H1 (cell line): ENCODE data around the gene LIPG. TPM values are rescaled to one million over a fixed set of nuclear protein-coding genes. Genes with fewer than 3 reads are reported as not detected.

Experiments used
- CTCF ChIA-PET: fragments of 300-600 bp; sonication (Branson Sonifier 250); formaldehyde crosslinking; loops from one replicate; lab custom pipeline; 2021; ENCODE audit not compliant: partially characterized antibody; lab: Charles Lee
- POLR2A ChIA-PET: fragments of 300-600 bp; sonication (Branson Sonifier 250); formaldehyde crosslinking; loops from one replicate; lab custom pipeline; 2021; ENCODE audit warnings: inconsistent platforms; ENCODE audit not compliant: partially characterized antibody; lab: Charles Lee
- DNase-seq, 2 experiments: peaks; one replicate each; pipeline versions ENCODE4 v3.0.0 to v3.0.0-alpha.2; 2010 to 2022; ENCODE audit warnings: low spot score in 2 of 2, low read depth in 1 of 2, mixed read lengths in 1 of 2
- FAIRE-seq: peaks from 2 replicates; lab custom pipeline; 2011; peaks lifted over from hg19 to GRCh38; lab: Jason Lieb, UNC
- H2AFZ ChIP-seq: 2 replicates; pipeline ENCODE4 v1.8.1; 2012; ENCODE audit warnings: low read length, inconsistent platforms
- H2AK5ac ChIP-seq: 2 replicates; pipeline ENCODE4 v1.6.1; 2013; ENCODE audit warnings: low read depth, low read length
- H2BK120ac ChIP-seq: replicated peaks from 2 replicates; pipeline ENCODE3; 2013; ENCODE audit warnings: low read depth, low read length, inconsistent platforms
- H2BK12ac ChIP-seq: 2 replicates; pipeline ENCODE4 v1.6.1; 2013; ENCODE audit warnings: low read depth, low read length
- H2BK15ac ChIP-seq: 2 replicates; pipeline ENCODE4 v1.6.1; 2013; ENCODE audit warnings: low read length
- H2BK20ac ChIP-seq: 2 replicates; pipeline ENCODE4 v1.6.1; 2013; ENCODE audit warnings: low read length
- H2BK5ac ChIP-seq: 2 replicates; pipeline ENCODE4 v1.6.1; 2013; ENCODE audit warnings: low read depth, low read length
- H3K14ac ChIP-seq: 2 replicates; pipeline ENCODE4 v1.6.1; 2013; ENCODE audit warnings: inconsistent platforms; ENCODE audit not compliant: insufficient read length
- H3K18ac ChIP-seq: 2 replicates; pipeline ENCODE4 v1.6.1; 2013; ENCODE audit warnings: low read length; ENCODE audit errors: extremely low read depth
- H3K23ac ChIP-seq: 2 replicates; pipeline ENCODE4 v1.6.1; 2013; ENCODE audit warnings: inconsistent platforms; ENCODE audit not compliant: insufficient read length
- H3K23me2 ChIP-seq: 2 replicates; pipeline ENCODE4 v1.6.1; 2013; ENCODE audit warnings: low read depth, low read length
- H3K27ac ChIP-seq: 2 replicates; pipeline ENCODE4 v1.6.1; 2011; ENCODE audit warnings: low read depth, low read length, inconsistent platforms
- H3K27me3 ChIP-seq, 4 experiments: replicated peaks in 1 of 4; 1 replicate in 1 of 4; 2 replicates in 3 of 4; pipeline versions ENCODE4 v1.6.1 to v1.8.1; 2011 to 2013; ENCODE audit warnings: low read length in 3 of 4, mild to moderate bottlenecking in 3 of 4, inconsistent platforms in 2 of 4, mixed read lengths in 2 of 4, moderate library complexity in 1 of 4; ENCODE audit not compliant: control insufficient read depth in 3 of 4, insufficient read depth in 3 of 4; ENCODE audit errors: extremely low read depth in 1 of 4
- H3K36me3 ChIP-seq, 4 experiments: 2 replicates each; pipeline versions ENCODE4 v1.6.1 to v1.8.1; 2011 to 2013; ENCODE audit warnings: mild to moderate bottlenecking in 4 of 4, low read length in 3 of 4, moderate library complexity in 2 of 4, control low read depth in 1 of 4, inconsistent platforms in 1 of 4; ENCODE audit not compliant: insufficient read depth in 4 of 4, control insufficient read depth in 2 of 4
- H3K4ac ChIP-seq: replicated peaks from 2 replicates; pipeline ENCODE3; 2013; ENCODE audit warnings: low read length, low read depth, mixed read lengths, inconsistent platforms; ENCODE audit not compliant: insufficient read length
- H3K4me1 ChIP-seq, 4 experiments: replicated peaks in 1 of 4; 1 replicate in 1 of 4; 2 replicates in 3 of 4; pipeline versions ENCODE4 v1.6.1 to v1.8.1; 2011 to 2013; ENCODE audit warnings: low read length in 3 of 4, inconsistent platforms in 2 of 4, mixed read lengths in 1 of 4; ENCODE audit not compliant: insufficient read depth in 4 of 4, control insufficient read depth in 3 of 4
- H3K4me2 ChIP-seq, 2 experiments: 2 replicates each; pipeline versions ENCODE4 v1.6.1 to v1.8.1; 2011 to 2013; ENCODE audit warnings: low read depth in 2 of 2, low read length in 2 of 2, control low read depth in 1 of 2, inconsistent platforms in 1 of 2, mild to moderate bottlenecking in 1 of 2; ENCODE audit not compliant: insufficient read depth in 1 of 2
- H3K4me3 ChIP-seq, 4 experiments: fragments of 200-600, 300-600 bp in 1 of 4; sonication (generic), shearing (Covaris generic), sonication (Bioruptor Twin) in 1 of 4; 2 replicates each; pipeline versions ENCODE4 v1.5.1 to v1.8.1; 2011 to 2016; ENCODE audit warnings: low read length in 4 of 4, low read depth in 3 of 4, control low read depth in 2 of 4, inconsistent platforms in 2 of 4, mild to moderate bottlenecking in 2 of 4, mixed read lengths in 1 of 4, moderate library complexity in 1 of 4; ENCODE audit not compliant: insufficient read depth in 2 of 4; ENCODE audit errors: extremely low read depth in 1 of 4
- H3K56ac ChIP-seq: replicated peaks from 2 replicates; pipeline ENCODE3; 2013; ENCODE audit warnings: low read depth, mild to moderate bottlenecking, mixed read lengths, low read length, inconsistent platforms; ENCODE audit not compliant: insufficient read length
- H3K79me1 ChIP-seq: 2 replicates; pipeline ENCODE4 v1.6.1; 2013; ENCODE audit warnings: low read depth, low read length, control low read depth
- H3K79me2 ChIP-seq, 2 experiments: 2 replicates each; pipeline versions ENCODE4 v1.6.1 to v1.8.1; 2012 to 2013; ENCODE audit warnings: low read length in 2 of 2, mild to moderate bottlenecking in 2 of 2, inconsistent platforms in 1 of 2; ENCODE audit not compliant: insufficient read depth in 2 of 2, control insufficient read depth in 1 of 2
- H3K9ac ChIP-seq, 4 experiments: replicated peaks in 1 of 4; 1 replicate in 1 of 4; 2 replicates in 3 of 4; pipeline versions ENCODE4 v1.6.1 to v1.8.1; 2011 to 2013; ENCODE audit warnings: low read depth in 3 of 4, low read length in 3 of 4, control low read depth in 2 of 4, mild to moderate bottlenecking in 2 of 4, moderate library complexity in 2 of 4, inconsistent platforms in 1 of 4; ENCODE audit errors: extremely low read depth in 1 of 4
- H3K9me3 ChIP-seq, 2 experiments: 2 replicates each; pipeline versions ENCODE4 v1.6.1 to v1.8.1; 2012 to 2013; ENCODE audit warnings: mild to moderate bottlenecking in 2 of 2, moderate library complexity in 2 of 2, control low read depth in 1 of 2, inconsistent platforms in 1 of 2, low read depth in 1 of 2, low read length in 1 of 2, mixed read lengths in 1 of 2; ENCODE audit not compliant: insufficient read depth in 2 of 2
- H4K20me1 ChIP-seq, 2 experiments: replicated peaks in 1 of 2; 2 replicates each; pipeline versions ENCODE3 to v1.8.1; 2011 to 2013; ENCODE audit warnings: inconsistent platforms in 2 of 2, low read length in 2 of 2, mild to moderate bottlenecking in 1 of 2; ENCODE audit not compliant: insufficient read depth in 2 of 2, control insufficient read depth in 1 of 2
- H4K5ac ChIP-seq: 2 replicates; pipeline ENCODE4 v1.6.1; 2013; ENCODE audit warnings: low read length, low read depth, mixed read lengths, inconsistent platforms; ENCODE audit not compliant: insufficient read length
- H4K8ac ChIP-seq: 2 replicates; pipeline ENCODE4 v1.8.0; 2013; ENCODE audit warnings: mild to moderate bottlenecking, moderate library complexity, low read length, inconsistent platforms; ENCODE audit not compliant: insufficient read depth; ENCODE audit errors: extremely low read depth
- H4K91ac ChIP-seq: replicated peaks from 2 replicates; pipeline ENCODE3; 2013; ENCODE audit warnings: low read length, mixed read lengths, inconsistent platforms; ENCODE audit not compliant: insufficient read length
- ASH2L ChIP-seq: fragments of 200-600, 300-600 bp; sonication (generic); IDR thresholded peaks from one replicate; pipeline ENCODE4 v1.7.1; 2017; ENCODE audit warnings: low read length
- KDM5A ChIP-seq: fragments of 200-600 bp; IDR thresholded peaks from 2 replicates; pipeline ENCODE4 v1.7.1; 2012; ENCODE audit warnings: mild to moderate bottlenecking, low read length, inconsistent platforms, mixed read lengths
- POLR2AphosphoS5 ChIP-seq: IDR thresholded peaks from 2 replicates; pipeline ENCODE4 v1.6.1; 2011; ENCODE audit warnings: low read depth, low read length
- POU5F1 ChIP-seq: IDR thresholded peaks from 2 replicates; pipeline ENCODE4 v1.6.1; 2011; ENCODE audit warnings: low read depth, mild to moderate bottlenecking, low read length, moderate library complexity
- RXRA ChIP-seq: IDR thresholded peaks from 2 replicates; pipeline ENCODE4 v1.6.1; 2011; ENCODE audit warnings: low read depth, mild to moderate bottlenecking, low read length, moderate library complexity; ENCODE audit not compliant: insufficient read depth
- SRF ChIP-seq: IDR thresholded peaks from 2 replicates; pipeline ENCODE4 v1.6.1; 2011; ENCODE audit warnings: mild to moderate bottlenecking, low read depth, low read length, moderate library complexity
- WGBS, 2 experiments: shearing (Covaris generic) in 1 of 2; methylation state at CpG; one replicate each; pipeline versions ENCODE4 v1.1.6 to v1.1.7; 2013 to 2015; ENCODE audit warnings: low lambda C conversion rate in 2 of 2, mixed read lengths in 2 of 2, inconsistent platforms in 1 of 2, low coverage in 1 of 2, missing lambda C conversion rate in 1 of 2; ENCODE audit not compliant: insufficient replicate concordance in 2 of 2, insufficient coverage in 1 of 2, insufficient read length in 1 of 2; ENCODE audit errors: extremely low coverage in 1 of 2, missing lambda C conversion rate in 1 of 2; 5-methylcytosine and 5-hydroxymethylcytosine counted together
- polyA plus RNA-seq, 7 experiments: library from polyadenylated mRNA; depleted of rRNA in 3 of 7; stranded (reverse) in 5 of 7; unstranded in 2 of 7; fragments of >200 nt in 5 of 7; fragments of 200-250 nt in 2 of 7; gene quantifications; 1 replicate in 5 of 7; 2 replicates in 1 of 7; 4 replicates in 1 of 7; pipeline versions ENCODE4 v1.2.1 to v1.2.3, GENCODE V29; 2011 to 2013; ENCODE audit warnings: missing spikeins in 2 of 7, mixed read lengths in 2 of 7
- total RNA-seq: library from RNA; stranded (reverse); fragmentation: NEBNext Ultra II Directional; extraction: Animal tissue kit (Norgen Biotek cat#: 25700); gene quantifications from 2 replicates; pipeline ENCODE4 v1.2.1, GENCODE V29; 2021

LIPG gene
- total and polyA plus RNA-seq, 2 of the 8 experiments (the other 6 are each of a cell fraction or from before 2014, with no cell fraction given) = 9.2 to 9.8 TPM

DNA sequence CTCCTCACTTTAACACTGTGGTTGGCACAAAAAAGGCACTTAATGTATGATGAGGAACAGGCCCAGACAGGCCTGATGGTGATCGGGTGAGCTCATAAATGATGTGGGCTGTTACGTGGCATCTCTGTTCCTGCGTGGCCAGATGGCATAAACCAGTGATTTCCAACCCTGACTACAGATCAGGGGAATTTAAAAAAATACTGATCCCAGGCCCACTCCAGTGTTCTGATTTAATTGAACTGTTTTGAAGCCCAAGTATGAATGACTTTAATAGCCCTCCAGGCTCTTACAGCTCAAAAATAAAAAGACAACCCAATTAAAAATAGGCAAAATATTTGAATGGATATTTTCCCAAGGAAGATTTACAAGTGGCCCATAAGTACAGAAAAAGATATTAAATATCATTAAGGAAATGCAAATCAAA, 48.2 kb downstream of the LIPG start:
- WGBS, 2 experiments = 95% methylated on average over 3 of the region's 3 CpGs; no CpG with 5 or more reads in 1 of the 2 experiments
- CTCF ChIA-PET = interaction anchor here (1.1 to 1.7 kb wide), 2 partner anchors 117 to 157 kb away, joined by 3 to 5 read pairs; no protein-coding TSS in a partner anchor
- peaks cover 0 to under 1% (median 0%) of the 10 kb centered on the region in 4 experiments; a peak in 1 of 7 replicates for H3K27me3 ChIP-seq
- H3K4ac ChIP-seq = no peak overlapping the region
- no peak overlapping the region for H2AK5ac ChIP-seq
- no peak overlapping the region for H2BK120ac ChIP-seq
- H3K23me2 ChIP-seq = no peaks in the 10 kb centered on the region
- no peak for TF ChIP-seq POU5F1
- no peak for TF ChIP-seq RXRA
- TF ChIP-seq ASH2L = no peak
- TF ChIP-seq SRF = no peak
- no peak for TF ChIP-seq KDM5A
- no peak for TF ChIP-seq POLR2AphosphoS5
- H3K18ac ChIP-seq = no peak overlapping the region
- H3K27ac ChIP-seq = no peak overlapping the region
- H3K36me3 ChIP-seq = no peaks in the 10 kb centered on the region
- H4K5ac ChIP-seq = no peak overlapping the region
- peaks cover 0 to 3% of the 10 kb centered on the region in 2 experiments; a peak in 2 of 4 replicates for H3K9me3 ChIP-seq
- no peak overlapping the region for H3K4me2 ChIP-seq
- no peak overlapping the region for H3K9ac ChIP-seq
- H2AFZ ChIP-seq = no peak overlapping the region
- H3K79me2 ChIP-seq = no peaks in the 10 kb centered on the region
- no peak overlapping the region for H3K56ac ChIP-seq
- H2BK5ac ChIP-seq = no peak overlapping the region
- POLR2A ChIA-PET = interaction anchor here (0.9 kb wide), 1 partner anchor 91 kb away, joined by 5 read pairs; no protein-coding TSS in a partner anchor
- H3K23ac ChIP-seq = no peak overlapping the region
- H4K8ac ChIP-seq = no peak overlapping the region
- H3K79me1 ChIP-seq = no peaks in the 10 kb centered on the region
- no peak overlapping the region for H2BK15ac ChIP-seq
- H3K14ac ChIP-seq = no peak overlapping the region
- no peak overlapping the region for H4K91ac ChIP-seq
- no peak overlapping the region for H3K4me3 ChIP-seq
- no peak for FAIRE-seq
- no peak overlapping the region for H2BK12ac ChIP-seq
- peaks cover 10 to 25% (median 21%) of the 10 kb centered on the region in 4 experiments for H3K4me1 ChIP-seq
- no peak for DNase-seq
- no peak overlapping the region for H2BK20ac ChIP-seq
- no peaks in the 10 kb centered on the region for H4K20me1 ChIP-seq
